Caco-2 (cell line): Measurements from ENCODE around the gene SEC61A2. TPM values are rescaled to one million over a fixed set of nuclear protein-coding genes. Genes with fewer than 3 reads are reported as not detected.

Source experiments
- BruUV-seq: library from RNA; stranded (reverse); fragments of 400-500 nt; replicated peaks from 2 replicates; lab custom pipeline; 2021; lab: Mats Ljungman, UMichigan
- CTCF ChIA-PET: fragments of 300-600 bp; sonication (Branson Sonifier 250); formaldehyde crosslinking; loops from one replicate; lab custom pipeline; 2022; ENCODE audit warnings: antibody characterized with exemption; lab: Charles Lee
- POLR2A ChIA-PET: fragments of 300-600 bp; sonication (Branson Sonifier 250); formaldehyde crosslinking; loops from one replicate; lab custom pipeline; 2022; ENCODE audit warnings: antibody characterized with exemption; lab: Charles Lee
- DNase-seq, 2 experiments: peaks; one replicate each; pipeline versions ENCODE4 v3.0.0 to v3.0.0-alpha.2; 2020 to 2022
- H3K27me3 ChIP-seq: replicated peaks from 2 replicates; pipeline ENCODE4 v1.6.0; 2011; ENCODE audit warnings: low read length; ENCODE audit not compliant: control insufficient read depth, insufficient read depth
- H3K36me3 ChIP-seq: 2 replicates; pipeline ENCODE4 v1.5.1; 2011; ENCODE audit warnings: low read length; ENCODE audit not compliant: control insufficient read depth, insufficient read depth
- H3K4me1 ChIP-seq: fragments of 250-450 bp; sonication (Bioruptor Pico); 2 replicates; pipeline ENCODE4 v1.5.1; 2020; ENCODE audit warnings: mild to moderate bottlenecking
- H3K4me3 ChIP-seq: 2 replicates; pipeline ENCODE4 v1.5.1; 2011; ENCODE audit warnings: low read depth, mild to moderate bottlenecking, control low read depth, low read length
- H3K9me3 ChIP-seq: fragments of 250-450 bp; sonication (Bioruptor Pico); 2 replicates; pipeline ENCODE4 v1.5.1; 2020; ENCODE audit warnings: mild to moderate bottlenecking, moderate library complexity
- H3K27ac Mint-ChIP-seq: one replicate; pipeline ENCODE4 v1.8.0; 2022; ENCODE audit warnings: mixed read lengths; ENCODE audit not compliant: unreplicated experiment
- H3K27me3 Mint-ChIP-seq: one replicate; pipeline ENCODE4 v1.8.0; 2022; ENCODE audit warnings: mixed read lengths; ENCODE audit not compliant: insufficient read depth, unreplicated experiment
- H3K36me3 Mint-ChIP-seq: one replicate; pipeline ENCODE4 v1.8.0; 2022; ENCODE audit warnings: mild to moderate bottlenecking, mixed read lengths; ENCODE audit not compliant: insufficient read depth, unreplicated experiment
- H3K4me1 Mint-ChIP-seq: one replicate; pipeline ENCODE4 v1.8.0; 2022; ENCODE audit warnings: low read depth, mixed read lengths; ENCODE audit not compliant: unreplicated experiment
- H3K4me3 Mint-ChIP-seq: one replicate; pipeline ENCODE4 v1.8.0; 2022; ENCODE audit warnings: mild to moderate bottlenecking, moderate library complexity, mixed read lengths; ENCODE audit not compliant: unreplicated experiment
- H3K9me3 Mint-ChIP-seq: one replicate; pipeline ENCODE4 v1.8.0; 2022; ENCODE audit warnings: mixed read lengths; ENCODE audit not compliant: unreplicated experiment
- CTCF ChIP-seq, 2 experiments: fragments of 200-600 bp in 1 of 2; IDR thresholded peaks; 1 replicate in 1 of 2; 2 replicates in 1 of 2; pipeline versions ENCODE4 v1.5.1 to v1.8.0; 2011 to 2022; ENCODE audit warnings: antibody characterized with exemption in 1 of 2, control low read depth in 1 of 2, inconsistent platforms in 1 of 2, low read depth in 1 of 2, low read length in 1 of 2, mild to moderate bottlenecking in 1 of 2, moderate library complexity in 1 of 2; ENCODE audit not compliant: insufficient read depth in 1 of 2, severe bottlenecking in 1 of 2, unreplicated experiment in 1 of 2
- intact Hi-C: fragments of 100-400 bp; cut with micrococcal nuclease; formaldehyde crosslinking; loops from one replicate; pipeline ENCODE4 v1.10.0; 2022; ENCODE audit not compliant: unreplicated experiment
- total RNA-seq: library from RNA; stranded (reverse); gene quantifications from 2 replicates; pipeline ENCODE4 v1.2.3, GENCODE V29; 2022

SEC61A2 gene
- total RNA-seq, 1 experiment from 2014 or later: 34.1 TPM

GRCh38 chr10:12195281-12195602 lies 65.8 kb downstream of the SEC61A2 start:
- no peaks in the 10 kb centered on the region for H3K27me3 ChIP-seq
- H3K9me3 Mint-ChIP-seq: no peaks in the 10 kb centered on the region
- intact Hi-C loops: loop anchor here (1.0 kb wide), 1 partner anchor 65 kb away; no protein-coding TSS in a partner anchor
- no peaks in the 10 kb centered on the region for H3K9me3 ChIP-seq
- no TSS peak for BruUV-seq
- H3K27me3 Mint-ChIP-seq: no peaks in the 10 kb centered on the region
- CTCF ChIA-PET: no interaction called here
- H3K36me3 ChIP-seq: no peaks in the 10 kb centered on the region
- H3K4me1 ChIP-seq: peaks cover 5% of the 10 kb centered on the region
- peak overlapping the region; percentile 80 for H3K4me3 ChIP-seq
- no peak for DNase-seq
- TF ChIP-seq CTCF (IDR thresholded peaks at IDR 0.05; ENCODE audit: insufficient read depth in 1 of 2, low read depth in 1 of 2, low read length in 1 of 2, severe bottlenecking in 1 of 2, unreplicated experiment in 1 of 2): no peak
- peak overlapping the region; percentile 97 for H3K4me3 Mint-ChIP-seq
- POLR2A ChIA-PET: interaction anchor here (0.7 to 1.4 kb wide), 5 partner anchors 38 to 152 kb away, joined by 3 to 16 read pairs (median 4); partner anchors contain the start of gene UPF2
- H3K36me3 Mint-ChIP-seq: peaks cover 45% of the 10 kb centered on the region
- peaks cover 14% of the 10 kb centered on the region for H3K4me1 Mint-ChIP-seq
- H3K27ac Mint-ChIP-seq: peak overlapping the region; percentile 95

- H3K4me3 ChIP-seq: peak within 1 kb of the TSS; percentile 80
- Mint-ChIP-seq H3K27ac (peak within 1 kb of the TSS; percentile 95), H3K27me3 (no peaks in the 10 kb centered on the region), H3K36me3 (peaks cover 44% of the 10 kb centered on the region), H3K4me1 (peaks cover 14% of the 10 kb centered on the region), H3K9me3 (no peaks in the 10 kb centered on the region), H3K4me3 (peak within 1 kb of the TSS; percentile 97)
- peaks cover 5% of the 10 kb centered on the region for H3K4me1 ChIP-seq
- no peaks in the 10 kb centered on the region for H3K36me3 ChIP-seq
- TSS peak; percentile 47 for BruUV-seq
- DNase-seq: peak; percentile 91 to 92
- CTCF ChIA-PET: interaction anchor here (0.9 to 1.0 kb wide), 3 partner anchors 16 to 66 kb away, joined by 3 read pairs; no protein-coding TSS in a partner anchor
- no peak for TF ChIP-seq CTCF (IDR thresholded peaks at IDR 0.05; ENCODE audit: insufficient read depth in 1 of 2, low read depth in 1 of 2, low read length in 1 of 2, severe bottlenecking in 1 of 2, unreplicated experiment in 1 of 2)
- no peaks in the 10 kb centered on the region for H3K27me3 ChIP-seq
- POLR2A ChIA-PET: interaction anchor here (0.7 to 1.4 kb wide), 8 partner anchors 9 to 153 kb away, joined by 3 to 16 read pairs (median 4); partner anchors contain the start of gene UPF2
- no peaks in the 10 kb centered on the region for H3K9me3 ChIP-seq
- intact Hi-C loops: loop anchor here (1.0 kb wide), 1 partner anchor 66 kb away; no protein-coding TSS in a partner anchor
Measured at GRCh38 chr10:12195603-12196506, 66.4 kb downstream of the SEC61A2 start, which contains the start of the genes CDC123 and NUDT5. Gene CDC123 (plus strand): TSS chr10:12196188. CDS start chr10:12196246, 58 bp downstream. Gene NUDT5 (minus strand): TSS chr10:12195891. CDS start chr10:12186291, 9,600 bp downstream.

- intact Hi-C loops: no loop called here
- Mint-ChIP-seq H3K9me3 (no peaks in the 10 kb centered on the region), H3K4me3 (peak overlapping the region; percentile 97), H3K4me1 (peaks cover 14% of the 10 kb centered on the region), H3K27ac (peak overlapping the region; percentile 95), H3K36me3 (peaks cover 44% of the 10 kb centered on the region), H3K27me3 (no peaks in the 10 kb centered on the region)
- H3K4me1 ChIP-seq: peaks cover 5% of the 10 kb centered on the region
- DNase-seq: no peak
- CTCF ChIA-PET: interaction anchor here (0.9 to 1.0 kb wide), 3 partner anchors 17 to 66 kb away, joined by 3 read pairs; no protein-coding TSS in a partner anchor
- peak overlapping the region; percentile 80 for H3K4me3 ChIP-seq
- no peaks in the 10 kb centered on the region for H3K27me3 ChIP-seq
- H3K36me3 ChIP-seq: no peaks in the 10 kb centered on the region
- TF ChIP-seq CTCF (IDR thresholded peaks at IDR 0.05; ENCODE audit: insufficient read depth in 1 of 2, low read depth in 1 of 2, low read length in 1 of 2, severe bottlenecking in 1 of 2, unreplicated experiment in 1 of 2): no peak
- H3K9me3 ChIP-seq: no peaks in the 10 kb centered on the region
- POLR2A ChIA-PET: interaction anchor here (0.7 to 1.4 kb wide), 4 partner anchors 10 to 154 kb away, joined by 3 to 16 read pairs (median 4); partner anchors contain the start of gene UPF2
- TSS peak; percentile 61 for BruUV-seq
Measured at GRCh38 chr10:12196531-12197211, 67.2 kb downstream of the SEC61A2 start.
